Thyroid gland (tissue), 4 donors: ENCODE results near the gene WIPI1. TPM values are rescaled to one million over a fixed set of nuclear protein-coding genes. Genes with fewer than 3 reads are reported as not detected.

Experiments used
- DNase-seq, 2 donors: peaks; one replicate each; pipeline ENCODE4 v3.0.0-alpha.2; 2019
- H3K27ac ChIP-seq, 3 donors: fragments of 200-600 bp; sonication (generic); 1 replicate in 2 of 3; 2 replicates in 1 of 3; pipeline ENCODE4 v1.5.1; 2016 to 2019; ENCODE audit warnings: mild to moderate bottlenecking in 1 of 3, moderate library complexity in 1 of 3
- H3K27me3 ChIP-seq: fragments of 200-600 bp; sonication (generic); one replicate; pipeline ENCODE4 v1.5.1; 2019
- H3K36me3 ChIP-seq, 2 donors: fragments of 200-600 bp; sonication (generic); one replicate each; pipeline ENCODE4 v1.5.1; 2016 to 2019
- H3K4me1 ChIP-seq, 2 donors: fragments of 200-600 bp; sonication (generic); one replicate each; pipeline ENCODE4 v1.5.1; 2017 to 2019
- H3K4me3 ChIP-seq, 3 donors: fragments of 200-600 bp; sonication (generic); replicated peaks in 1 of 3; 1 replicate in 2 of 3; 2 replicates in 1 of 3; pipeline ENCODE4 v1.5.1; 2016; ENCODE audit warnings: mild to moderate bottlenecking in 1 of 3
- H3K9me3 ChIP-seq: fragments of 200-600 bp; sonication (generic); one replicate; pipeline ENCODE4 v1.5.1; 2017
- CTCF ChIP-seq, 6 experiments: fragments of 200-600 bp in 3 of 6; fragments of 450-650 bp in 3 of 6; sonication (generic) in 3 of 6; IDR thresholded peaks; one replicate each; pipeline ENCODE4 v1.5.1; 2016 to 2019; ENCODE audit warnings: antibody characterized with exemption in 6 of 6, mild to moderate bottlenecking in 2 of 6, inconsistent platforms in 1 of 6, moderate library complexity in 1 of 6
- POLR2A ChIP-seq, 2 donors: fragments of 450-650 bp; IDR thresholded peaks; one replicate each; pipeline ENCODE4 v1.6.1; 2017; ENCODE audit warnings: antibody characterized with exemption in 2 of 2, mild to moderate bottlenecking in 2 of 2, moderate library complexity in 1 of 2
- WGBS, 2 donors: methylation state at CpG; one replicate each; pipeline ENCODE4 v1.1.5; 2017; 5-methylcytosine and 5-hydroxymethylcytosine counted together
- intact Hi-C: fragments of 100-400 bp; cut with DNase I; formaldehyde crosslinking; loops from one replicate; pipeline ENCODE4 v1.15.1; 2023
- total RNA-seq, 4 donors: library from RNA; depleted of rRNA; stranded (reverse); fragments of >200 nt; gene quantifications; one replicate each; pipeline ENCODE4 v1.2.3, GENCODE V29; 2016

WIPI1 gene
- total RNA-seq, 4 donors from 2014 or later, result 50.0 to 89.8 (median 78.4) TPM

GRCh38 chr17:68461122-68461539 lies 3.8 kb upstream of the WIPI1 start:
- WGBS, 2 donors, result 91 to 92% methylated on average over 1 of the region's 1 CpG
- Histone ChIP-seq H3K4me3 (no peak overlapping the region), H3K4me1 (peaks cover 28 to 39% of the 10 kb centered on the region in 2 donors), H3K27ac (peak overlapping the region; percentile 75 to 83 (median 75)), H3K9me3 (no peaks in the 10 kb centered on the region), H3K36me3 (no peaks in the 10 kb centered on the region), H3K27me3 (no peaks in the 10 kb centered on the region)
- intact Hi-C loops, result loop anchor here (5.0 kb wide), 1 partner anchor 199 kb away; no protein-coding TSS in a partner anchor
- no peak for DNase-seq
- TF ChIP-seq CTCF (IDR thresholded peaks at IDR 0.05) (no peak), POLR2A (IDR thresholded peaks at IDR 0.05) (no peak)

- Histone ChIP-seq H3K4me1 (peaks cover 29 to 43% of the 10 kb centered on the region in 2 donors), H3K36me3 (no peaks in the 10 kb centered on the region), H3K4me3 (no peak overlapping the region), H3K9me3 (no peaks in the 10 kb centered on the region), H3K27ac (peak overlapping the region; percentile 75 to 83 (median 75)), H3K27me3 (no peaks in the 10 kb centered on the region)
- peak; percentile 38 to 44 for DNase-seq
- no peak for TF ChIP-seq CTCF (IDR thresholded peaks at IDR 0.05)
- TF ChIP-seq POLR2A (IDR thresholded peaks at IDR 0.05), result peak in 1 of 2 donors; percentile 50
- intact Hi-C loops, result loop anchor here (5.0 kb wide), 1 partner anchor 198 kb away; no protein-coding TSS in a partner anchor
Observed at GRCh38 chr17:68460715-68461114, 3.4 kb upstream of the WIPI1 start.

DNA sequence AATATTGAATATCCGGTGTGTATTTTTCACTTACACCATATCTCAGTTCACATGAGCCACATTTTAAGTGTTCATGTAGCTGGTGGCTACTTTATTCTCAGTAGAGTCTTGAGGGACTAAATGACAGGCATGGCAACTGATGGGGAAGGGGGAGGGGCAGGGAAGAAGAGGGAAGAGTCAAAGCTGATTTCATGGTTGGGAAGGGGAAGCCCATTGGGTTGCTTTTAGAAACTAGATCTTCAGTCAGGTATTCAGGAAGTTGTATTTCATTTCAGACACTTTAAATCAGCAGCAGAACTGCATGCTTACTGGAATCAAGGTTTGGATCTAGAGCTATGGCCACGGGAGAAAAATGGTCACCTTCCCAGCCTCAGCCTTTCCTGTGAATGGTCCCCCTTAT lies 2.9 kb upstream of the WIPI1 start:
- DNase-seq, result no peak
- Histone ChIP-seq H3K27me3 (no peaks in the 10 kb centered on the region), H3K4me1 (peaks cover 29 to 44% of the 10 kb centered on the region in 2 donors), H3K4me3 (no peak overlapping the region), H3K27ac (peak overlapping the region; percentile 75 to 83 (median 75)), H3K9me3 (no peaks in the 10 kb centered on the region), H3K36me3 (no peaks in the 10 kb centered on the region)
- TF ChIP-seq POLR2A (IDR thresholded peaks at IDR 0.05) (no peak), CTCF (IDR thresholded peaks at IDR 0.05) (no peak)
- intact Hi-C loops, result loop anchor here (5.0 kb wide), 1 partner anchor 198 kb away; no protein-coding TSS in a partner anchor
- 59 to 63% methylated on average over 2 of the region's 2 CpGs for WGBS, 2 donors

DNA sequence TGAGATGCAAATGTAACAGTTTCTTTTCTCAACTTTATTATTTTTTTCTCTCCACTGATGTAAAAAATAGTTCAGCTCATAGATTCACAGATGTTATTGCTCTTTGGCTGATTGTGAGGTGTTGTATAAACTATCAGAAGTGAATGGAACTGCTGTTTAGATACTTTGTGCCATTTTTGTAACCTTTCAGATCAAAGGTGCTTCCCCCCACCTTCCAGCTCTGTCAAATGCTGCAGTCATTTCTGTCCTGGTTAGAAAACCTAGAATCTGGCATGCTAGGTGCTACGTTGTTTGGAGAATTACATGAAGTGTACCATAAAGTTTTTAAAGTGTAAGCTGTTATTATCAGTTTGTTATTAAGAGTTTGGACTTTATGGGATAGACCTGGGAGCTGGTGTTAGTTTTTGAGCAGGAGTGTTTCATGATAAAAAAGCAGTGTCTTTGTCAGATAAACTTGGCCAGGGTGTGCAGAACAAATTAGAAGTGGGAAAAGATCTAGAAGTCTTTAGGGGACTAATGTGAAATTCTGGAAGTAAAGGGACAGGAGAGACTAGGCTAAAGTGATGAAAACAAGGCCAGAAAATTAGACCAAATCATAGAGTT lies 1.8 kb upstream of the WIPI1 start:
- TF ChIP-seq CTCF (IDR thresholded peaks at IDR 0.05), result no peak
- TF ChIP-seq POLR2A (IDR thresholded peaks at IDR 0.05), result no peak
- Histone ChIP-seq H3K9me3 (no peaks in the 10 kb centered on the region), H3K4me1 (peaks cover 29 to 44% of the 10 kb centered on the region in 2 donors), H3K27ac (no peak overlapping the region), H3K27me3 (no peaks in the 10 kb centered on the region), H3K36me3 (no peaks in the 10 kb centered on the region), H3K4me3 (no peak overlapping the region)
- no peak for DNase-seq
- intact Hi-C loops, result no loop called here
- 72 to 88% methylated on average over 1 of the region's 1 CpG for WGBS, 2 donors

DNA sequence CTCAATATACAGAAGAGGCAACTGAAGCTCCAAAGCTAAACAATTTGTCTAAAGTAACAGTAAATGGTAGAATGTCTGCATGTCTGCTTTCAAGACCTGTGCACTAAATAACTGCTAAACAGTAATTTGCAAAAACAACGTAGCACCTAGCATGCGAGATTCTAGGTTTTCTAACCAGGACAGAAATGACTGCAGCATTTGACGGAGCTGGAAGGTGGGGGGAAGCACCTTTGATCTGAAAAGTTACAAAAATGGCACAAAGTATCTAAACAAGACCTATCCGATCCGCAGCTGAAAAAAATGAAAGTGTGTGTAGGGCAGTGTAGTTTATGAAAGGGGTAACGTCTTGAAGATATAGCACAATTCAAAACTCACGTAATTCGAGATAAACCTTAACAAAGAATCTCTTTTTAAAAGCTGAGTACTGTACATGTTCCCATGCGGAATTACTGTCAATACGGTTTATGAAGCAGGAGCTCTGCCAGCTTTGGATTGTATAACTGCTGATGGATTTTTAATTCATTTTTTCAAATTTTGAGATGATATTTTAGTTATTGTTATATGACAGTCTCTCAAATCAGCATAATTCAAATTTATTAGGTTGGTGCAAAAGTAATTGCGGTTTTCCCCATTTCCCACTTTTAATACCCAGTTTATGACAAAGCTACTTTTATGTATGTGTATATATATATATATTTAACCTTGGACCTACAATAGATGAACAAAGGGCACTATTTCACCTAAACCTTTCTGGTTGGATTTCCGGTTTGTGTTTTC lies 1.2 kb upstream of the WIPI1 start:
- intact Hi-C loops, result no loop called here
- no peaks in the 10 kb centered on the region for H3K9me3 ChIP-seq
- peaks cover 29 to 44% of the 10 kb centered on the region in 2 donors for H3K4me1 ChIP-seq

More for the DNA sequence above, 1.2 kb upstream of the WIPI1 start:
- WGBS, 2 donors, result 54 to 62% methylated on average over 12 of the region's 12 CpGs
- TF ChIP-seq POLR2A (IDR thresholded peaks at IDR 0.05) (no peak), CTCF (IDR thresholded peaks at IDR 0.05) (peak in 1 of 6 experiments; percentile 0)
- no peak for DNase-seq
- Histone ChIP-seq H3K4me3 (peak overlapping the region in 2 of 3 donors; percentile 41 to 50), H3K27ac (peak overlapping the region; percentile 89 to 92 (median 89)), H3K36me3 (no peaks in the 10 kb centered on the region), H3K27me3 (no peaks in the 10 kb centered on the region)
